Epithelial cell of proximal tubule (primary cell): ENCODE measurements around the gene NPHS1. TPM values are rescaled to one million over a fixed set of nuclear protein-coding genes. Genes with fewer than 3 reads are reported as not detected.

Experiments
- DNase-seq: peaks from one replicate; pipeline ENCODE4 v3.0.0-alpha.2; 2011; ENCODE audit warnings: low read depth
- H3K4me3 ChIP-seq: 2 replicates; pipeline ENCODE4 v1.5.1; 2011; ENCODE audit warnings: low read depth, mild to moderate bottlenecking, low read length
- CTCF ChIP-seq: conservative IDR thresholded peaks from 2 replicates; pipeline ENCODE4 v1.5.1; 2012; ENCODE audit warnings: low read depth, mild to moderate bottlenecking, low read length
- total RNA-seq: library from RNA; depleted of rRNA; stranded (reverse); fragments of >200 nt; gene quantifications from 2 replicates; pipeline ENCODE4 v1.2.3, GENCODE V29; 2015

Gene NPHS1
- total RNA-seq, 1 donor from 2014 or later: not detected

- DNase-seq: no peak
- TF ChIP-seq CTCF: no peak
Observed at GRCh38 chr19:35786299-35787160, 65.8 kb downstream of the NPHS1 start.

DNA sequence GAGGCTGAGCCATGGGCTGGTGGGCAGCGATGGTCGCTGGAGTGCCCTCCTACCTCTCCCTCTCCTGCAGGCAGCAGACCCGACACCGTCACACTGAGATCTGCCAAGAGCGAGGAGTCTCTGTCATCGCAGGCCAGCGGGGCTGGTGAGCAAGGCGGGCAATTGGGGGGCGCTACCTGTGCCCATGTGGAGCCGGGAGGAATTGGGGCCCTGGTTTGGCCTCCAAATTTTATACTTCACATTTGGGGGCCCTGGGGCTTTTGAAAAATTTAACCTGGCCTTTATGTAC lies 67.0 kb downstream of the NPHS1 start:
- H3K4me3 ChIP-seq: no peak overlapping the region
- no peak for TF ChIP-seq CTCF
- no peak for DNase-seq

More at GRCh38 chr19:35786299-35787160, 65.8 kb downstream of the NPHS1 start:
- H3K4me3 ChIP-seq: no peak overlapping the region

DNA sequence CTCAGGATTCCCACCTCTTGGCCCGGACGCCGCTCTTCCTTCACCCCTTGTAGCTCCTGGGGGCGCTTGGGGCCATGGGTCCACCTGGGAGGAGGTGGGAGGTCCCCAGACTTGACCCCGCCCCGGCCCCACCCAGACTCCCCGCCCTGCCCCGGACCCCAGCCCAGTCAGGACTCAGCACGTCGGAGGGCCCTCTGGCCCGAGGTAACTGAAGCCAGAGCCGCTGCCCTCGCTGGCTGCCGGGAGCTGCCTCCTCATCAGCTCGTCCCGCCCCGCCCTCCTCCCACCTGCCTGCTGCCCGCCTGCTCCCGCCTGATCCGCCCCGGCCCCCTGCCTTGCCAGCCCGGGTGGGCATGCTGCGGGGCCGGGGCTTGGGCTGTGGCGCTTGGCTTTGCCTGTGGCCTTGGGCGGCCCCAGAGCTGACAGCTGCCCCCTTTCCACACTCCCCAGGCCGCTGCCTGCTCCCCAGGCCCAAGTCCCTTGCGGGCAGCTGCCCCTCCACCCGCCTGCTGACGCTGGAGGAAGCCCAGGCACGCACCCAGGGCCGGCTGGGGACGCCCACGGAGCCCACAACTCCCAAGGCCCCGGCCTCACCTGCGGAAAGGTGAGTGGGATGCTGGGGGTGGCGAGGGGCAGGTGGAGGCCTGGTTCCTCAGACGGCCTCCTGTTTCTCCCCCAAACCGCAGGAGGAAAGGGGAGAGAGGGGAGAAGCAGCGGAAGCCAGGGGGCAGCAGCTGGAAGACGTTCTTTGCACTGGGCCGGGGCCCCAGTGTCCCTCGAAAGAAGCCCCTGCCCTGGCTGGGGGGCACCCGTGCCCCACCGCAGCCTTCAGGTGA lies 67.6 kb downstream of the NPHS1 start:
- DNase-seq: no peak
- no peak for TF ChIP-seq CTCF

GRCh38 chr19:35783469-35784434 lies 68.6 kb downstream of the NPHS1 start:
- H3K4me3 ChIP-seq: no peak overlapping the region
- no peak for TF ChIP-seq CTCF
- DNase-seq: no peak

More for the DNA sequence above, 67.6 kb downstream of the NPHS1 start:
- no peak overlapping the region for H3K4me3 ChIP-seq

- no peak for TF ChIP-seq CTCF
- DNase-seq: no peak
- H3K4me3 ChIP-seq: no peak overlapping the region
Observed at GRCh38 chr19:35782589-35782988, 69.7 kb downstream of the NPHS1 start.

DNA sequence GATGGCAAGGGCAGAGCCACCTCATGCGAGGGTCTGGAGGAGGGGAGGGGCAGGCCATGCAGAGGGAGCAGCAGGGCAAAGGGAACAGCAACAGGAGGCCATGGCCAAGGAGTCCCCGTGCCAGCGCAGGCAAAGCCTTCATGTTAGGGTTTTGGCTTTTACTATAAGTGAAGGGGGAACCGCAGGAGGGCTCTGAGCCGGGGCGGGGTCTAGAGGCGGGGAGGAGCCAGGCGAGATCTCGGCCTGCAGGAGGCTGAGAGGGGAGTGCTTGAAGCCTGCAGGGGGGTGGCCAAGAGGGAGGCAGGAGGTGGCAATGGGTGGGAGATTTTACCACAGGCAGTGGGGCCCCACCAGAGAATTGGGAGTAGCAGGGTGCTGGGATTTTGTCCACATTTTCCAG lies 70.7 kb downstream of the NPHS1 start:
- DNase-seq: no peak
- TF ChIP-seq CTCF: no peak
- H3K4me3 ChIP-seq: no peak overlapping the region
